ENCODE results near the gene CACNB2. TPM values are rescaled to one million over a fixed set of nuclear protein-coding genes. Genes with fewer than 3 reads are reported as not detected.

Gene CACNB2
- total RNA-seq, 6 experiments from 2014 or later = not detected

- Mint-ChIP-seq H3K27me3 (ENCODE audit: insufficient read depth) (no peaks in the 10 kb centered on the region; the same call in 1 of the 2 replicates), H3K9me3 (no peaks in the 10 kb centered on the region; the same call in 1 of the 2 replicates), H3K4me3 (no peak overlapping the region), H3K36me3 (ENCODE audit: low read depth) (no peaks in the 10 kb centered on the region), H3K27ac (no peak overlapping the region), H3K4me1 (ENCODE audit: low read depth) (no peaks in the 10 kb centered on the region)
- DNase-seq = no peak
- no peak for TF ChIP-seq CTCF (IDR thresholded peaks at IDR 0.05)
Observed at GRCh38 chr10:18303851-18304801, 163.9 kb downstream of the CACNB2 start.

GRCh38 chr10:18306031-18306430, 165.8 kb downstream of the CACNB2 start:
- Mint-ChIP-seq H3K9me3 (no peaks in the 10 kb centered on the region; the same call in 1 of the 2 replicates), H3K4me3 (no peak overlapping the region), H3K36me3 (ENCODE audit: low read depth) (no peaks in the 10 kb centered on the region), H3K27me3 (ENCODE audit: insufficient read depth) (no peaks in the 10 kb centered on the region; the same call in 1 of the 2 replicates), H3K27ac (no peak overlapping the region), H3K4me1 (ENCODE audit: low read depth) (no peaks in the 10 kb centered on the region)
- no peak for DNase-seq
- no peak for TF ChIP-seq CTCF (IDR thresholded peaks at IDR 0.05)

GRCh38 chr10:18308600-18308999, 168.4 kb downstream of the CACNB2 start:
- no peak overlapping the region for H3K27ac Mint-ChIP-seq
- no peaks in the 10 kb centered on the region; the same call in 1 of the 2 replicates for H3K27me3 Mint-ChIP-seq (ENCODE audit: insufficient read depth)
- H3K4me3 Mint-ChIP-seq = no peak overlapping the region
- no peaks in the 10 kb centered on the region; the same call in 1 of the 2 replicates for H3K9me3 Mint-ChIP-seq
- no peaks in the 10 kb centered on the region for H3K4me1 Mint-ChIP-seq (ENCODE audit: low read depth)
- TF ChIP-seq CTCF (IDR thresholded peaks at IDR 0.05) = no peak
- no peaks in the 10 kb centered on the region for H3K36me3 Mint-ChIP-seq (ENCODE audit: low read depth)
- DNase-seq = no peak

- Mint-ChIP-seq H3K36me3 (ENCODE audit: low read depth) (no peaks in the 10 kb centered on the region), H3K4me1 (ENCODE audit: low read depth) (no peaks in the 10 kb centered on the region), H3K9me3 (no peaks in the 10 kb centered on the region; the same call in 1 of the 2 replicates), H3K4me3 (no peak overlapping the region), H3K27me3 (ENCODE audit: insufficient read depth) (no peaks in the 10 kb centered on the region), H3K27ac (no peak overlapping the region)
- no peak for TF ChIP-seq CTCF (IDR thresholded peaks at IDR 0.05)
- no peak for DNase-seq
Observed at GRCh38 chr10:18310761-18311160, 170.5 kb downstream of the CACNB2 start.

- Mint-ChIP-seq H3K36me3 (ENCODE audit: low read depth) (no peaks in the 10 kb centered on the region), H3K4me3 (no peak overlapping the region), H3K4me1 (ENCODE audit: low read depth) (no peaks in the 10 kb centered on the region)
Observed at GRCh38 chr10:18312374-18313139, 172.3 kb downstream of the CACNB2 start.

More at GRCh38 chr10:18312374-18313139, 172.3 kb downstream of the CACNB2 start:
- Mint-ChIP-seq H3K9me3 (peaks cover 4% of the 10 kb centered on the region; the same call in 1 of the 2 replicates), H3K27me3 (ENCODE audit: insufficient read depth) (no peaks in the 10 kb centered on the region), H3K27ac (no peak overlapping the region)
- peak; percentile 56 for TF ChIP-seq CTCF (IDR thresholded peaks at IDR 0.05)
- peak; percentile 3 for DNase-seq

Measured in HFFc6 (cell line).